NT2/D1 (cell line): ENCODE measurements around the gene BATF.

Experiments used
- SUZ12 ChIP-seq: IDR thresholded peaks from 2 replicates; pipeline ENCODE4 v1.6.1; 2011; ENCODE audit not compliant: insufficient read length, insufficient read depth; ENCODE audit errors: extremely low read depth
- YY1 ChIP-seq: IDR thresholded peaks from 2 replicates; pipeline ENCODE4 v1.6.1; 2011; ENCODE audit not compliant: insufficient read length, insufficient read depth
- ZNF274 ChIP-seq: IDR thresholded peaks from 2 replicates; pipeline ENCODE4 v1.6.1; 2011; ENCODE audit warnings: mild to moderate bottlenecking, low read depth, low read length

DNA sequence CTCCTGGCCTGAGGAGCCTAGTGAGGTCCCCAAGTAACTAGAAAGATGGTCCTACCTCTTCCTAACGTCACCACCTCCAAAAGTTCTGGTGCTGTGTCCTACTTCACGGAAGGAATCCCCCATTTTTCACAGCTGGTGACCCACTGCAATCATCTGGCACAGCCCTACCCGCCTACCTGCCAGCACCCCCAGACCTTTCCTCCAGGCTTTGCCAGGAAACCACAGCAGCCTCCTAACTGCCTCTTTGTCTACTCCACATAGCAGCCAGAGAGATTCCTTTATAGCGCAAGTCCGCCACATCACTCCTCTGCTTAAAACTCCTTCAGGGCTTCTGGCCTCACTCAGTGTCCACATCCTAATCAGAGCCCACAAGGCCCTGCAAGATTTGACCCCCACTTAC, 42.8 kb downstream of the BATF start:
- TF ChIP-seq ZNF274 (no peak), YY1 (no peak), SUZ12 (no peak)
